ENCODE data around the gene AIP. TPM values are rescaled to one million over a fixed set of nuclear protein-coding genes. Genes with fewer than 3 reads are reported as not detected.

Gene AIP
- total RNA-seq, 1 donor from 2014 or later = 82.7 TPM

DNA sequence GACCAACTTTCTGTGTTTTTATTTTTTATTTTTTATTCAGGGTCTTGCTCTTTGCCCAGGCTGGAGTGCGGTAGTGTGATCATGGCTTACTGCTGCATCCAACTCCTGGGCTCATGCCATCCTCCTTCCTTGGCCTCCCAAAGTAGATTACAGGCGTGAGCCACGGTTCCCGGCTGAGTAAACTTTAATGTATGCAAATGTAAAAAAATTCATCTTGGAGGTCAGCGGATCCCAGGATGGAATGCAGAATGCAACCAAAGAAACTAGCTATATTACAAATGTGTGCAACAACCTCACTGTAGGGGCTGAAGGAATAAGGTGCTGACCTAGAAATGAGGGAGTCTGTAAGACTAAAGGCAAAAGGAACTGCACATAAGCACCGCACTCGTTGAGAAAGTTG is 31.3 kb downstream of the AIP start:
- H3K27me3 ChIP-seq = no peaks in the 10 kb centered on the region
- DNase-seq (ENCODE audit: extremely low spot score in 2 of 2) = no peak
- no peaks in the 10 kb centered on the region for H3K36me3 ChIP-seq
- no peak overlapping the region for H3K27ac ChIP-seq
- H3K4me3 ChIP-seq = no peak overlapping the region
- no peaks in the 10 kb centered on the region for H3K9me3 ChIP-seq
- no peaks in the 10 kb centered on the region for H3K4me1 ChIP-seq
- TF ChIP-seq POLR2A (IDR thresholded peaks at IDR 0.05) (no peak), POLR2AphosphoS5 (IDR thresholded peaks at IDR 0.05; ENCODE audit: insufficient read depth in 1 of 2, low read depth in 1 of 2) (no peak)
- TF ChIP-seq, protein P1, sequence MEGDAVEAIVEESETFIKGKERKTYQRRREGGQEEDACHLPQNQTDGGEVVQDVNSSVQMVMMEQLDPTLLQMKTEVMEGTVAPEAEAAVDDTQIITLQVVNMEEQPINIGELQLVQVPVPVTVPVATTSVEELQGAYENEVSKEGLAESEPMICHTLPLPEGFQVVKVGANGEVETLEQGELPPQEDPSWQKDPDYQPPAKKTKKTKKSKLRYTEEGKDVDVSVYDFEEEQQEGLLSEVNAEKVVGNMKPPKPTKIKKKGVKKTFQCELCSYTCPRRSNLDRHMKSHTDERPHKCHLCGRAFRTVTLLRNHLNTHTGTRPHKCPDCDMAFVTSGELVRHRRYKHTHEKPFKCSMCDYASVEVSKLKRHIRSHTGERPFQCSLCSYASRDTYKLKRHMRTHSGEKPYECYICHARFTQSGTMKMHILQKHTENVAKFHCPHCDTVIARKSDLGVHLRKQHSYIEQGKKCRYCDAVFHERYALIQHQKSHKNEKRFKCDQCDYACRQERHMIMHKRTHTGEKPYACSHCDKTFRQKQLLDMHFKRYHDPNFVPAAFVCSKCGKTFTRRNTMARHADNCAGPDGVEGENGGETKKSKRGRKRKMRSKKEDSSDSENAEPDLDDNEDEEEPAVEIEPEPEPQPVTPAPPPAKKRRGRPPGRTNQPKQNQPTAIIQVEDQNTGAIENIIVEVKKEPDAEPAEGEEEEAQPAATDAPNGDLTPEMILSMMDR (IDR thresholded peaks at IDR 0.05) = no peak
- intact Hi-C loops (cut with DNase I) = no loop called here

DNA sequence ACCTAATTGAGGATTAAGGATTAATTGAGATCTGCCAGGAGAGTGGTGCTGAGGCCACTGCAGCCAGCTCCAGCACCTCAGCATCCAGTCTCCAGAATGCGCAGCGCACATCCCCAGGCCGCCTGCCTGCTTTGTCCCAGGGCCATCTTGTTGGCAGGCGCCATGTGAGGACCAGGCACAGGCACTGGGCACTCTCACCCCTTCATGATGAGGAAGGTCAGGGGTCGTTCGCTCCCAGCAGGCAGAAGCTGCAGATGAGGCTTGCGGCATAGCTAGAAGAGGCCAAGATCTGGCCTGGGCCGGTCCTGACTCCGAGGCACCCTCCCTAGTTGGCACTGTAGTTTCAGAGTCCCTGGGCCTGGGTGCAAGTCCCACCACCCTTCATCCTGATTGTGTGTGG is 34.0 kb downstream of the AIP start:
- no peak for DNase-seq (ENCODE audit: extremely low spot score in 2 of 2)
- intact Hi-C loops (cut with DNase I) = no loop called here

GRCh38 chr11:67517784-67518552 is 35.1 kb downstream of the AIP start:
- no peaks in the 10 kb centered on the region for H3K9me3 ChIP-seq
- TF ChIP-seq, protein P1 (IDR thresholded peaks at IDR 0.05) = no peak
- TF ChIP-seq POLR2A (IDR thresholded peaks at IDR 0.05) = no peak
- H3K27me3 ChIP-seq = no peaks in the 10 kb centered on the region
- H3K36me3 ChIP-seq = no peaks in the 10 kb centered on the region
- intact Hi-C loops (cut with DNase I) = no loop called here
- H3K4me1 ChIP-seq = no peaks in the 10 kb centered on the region
- no peak overlapping the region for H3K27ac ChIP-seq
- H3K4me3 ChIP-seq = no peak overlapping the region
- no peak for DNase-seq (ENCODE audit: extremely low spot score in 2 of 2)

More for the DNA sequence above, 34.0 kb downstream of the AIP start:
- no peak for TF ChIP-seq POLR2A (IDR thresholded peaks at IDR 0.05)
- TF ChIP-seq, protein P1 (IDR thresholded peaks at IDR 0.05) = no peak
- TF ChIP-seq POLR2AphosphoS5 (IDR thresholded peaks at IDR 0.05; ENCODE audit: insufficient read depth in 1 of 2, low read depth in 1 of 2) = no peak
- H3K27me3 ChIP-seq = no peaks in the 10 kb centered on the region
- H3K4me1 ChIP-seq = no peaks in the 10 kb centered on the region
- H3K4me3 ChIP-seq = no peak overlapping the region
- H3K36me3 ChIP-seq = no peaks in the 10 kb centered on the region
- no peaks in the 10 kb centered on the region for H3K9me3 ChIP-seq
- H3K27ac ChIP-seq = no peak overlapping the region

DNA sequence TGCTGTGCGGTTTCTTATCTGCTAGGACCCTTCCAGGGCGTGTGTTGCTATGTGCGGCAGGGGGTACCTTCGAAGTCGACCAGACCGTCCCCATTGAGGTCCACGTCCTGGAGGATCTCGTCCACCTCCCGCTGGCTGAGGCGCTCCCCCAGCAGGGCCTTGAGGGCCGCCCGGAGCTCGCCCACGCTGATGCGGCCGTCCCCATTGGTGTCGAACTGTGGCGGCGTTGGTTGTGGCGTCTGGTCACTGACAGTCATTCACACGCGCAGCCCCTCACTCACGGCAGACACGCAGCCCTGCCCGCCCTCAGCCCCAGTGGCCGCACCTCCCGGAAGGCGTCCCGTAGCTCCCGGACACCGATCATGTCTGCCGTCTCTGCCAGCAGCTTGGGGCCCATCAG is 36.9 kb downstream of the AIP start:
- Histone ChIP-seq H3K4me3 (no peak overlapping the region), H3K36me3 (no peaks in the 10 kb centered on the region), H3K27me3 (no peaks in the 10 kb centered on the region), H3K27ac (no peak overlapping the region), H3K9me3 (no peaks in the 10 kb centered on the region), H3K4me1 (no peaks in the 10 kb centered on the region)
- no peak for DNase-seq (ENCODE audit: extremely low spot score in 2 of 2)
- intact Hi-C loops (cut with DNase I) = no loop called here
- TF ChIP-seq, protein P1 (IDR thresholded peaks at IDR 0.05) = no peak
- TF ChIP-seq POLR2AphosphoS5 (IDR thresholded peaks at IDR 0.05; ENCODE audit: insufficient read depth in 1 of 2, low read depth in 1 of 2) = no peak
- no peak for TF ChIP-seq POLR2A (IDR thresholded peaks at IDR 0.05)
